Left lung (tissue), 10 donors: ENCODE results near the gene PDCL2. TPM values are rescaled to one million over a fixed set of nuclear protein-coding genes. Genes with fewer than 3 reads are reported as not detected.

ENCODE experiments used
- ATAC-seq: fragments of 200-7000 bp; cut with Tn5 transposase; one replicate; pipeline ENCODE4 v1.9.1; 2020; ENCODE audit warnings: moderate library complexity
- DNase-seq, 4 donors: peaks; one replicate each; pipeline ENCODE4 v3.0.0-alpha.2; 2013 to 2020
- H3K27ac ChIP-seq, 2 donors: fragments of 200-600 bp; sonication (generic) in 1 of 2; one replicate each; pipeline versions ENCODE4 v1.5.0 to v1.8.0; 2020 to 2021
- H3K27me3 ChIP-seq, 2 donors: fragments of 200-600 bp; sonication (generic) in 1 of 2; one replicate each; pipeline versions ENCODE4 v1.5.0 to v1.8.0; 2020 to 2021
- H3K36me3 ChIP-seq, 2 donors: fragments of 200-600 bp; sonication (generic) in 1 of 2; one replicate each; pipeline versions ENCODE4 v1.5.0 to v1.8.0; 2020 to 2021
- H3K4me1 ChIP-seq, 2 donors: fragments of 200-600 bp; one replicate each; pipeline ENCODE4 v1.8.0; 2021
- H3K4me3 ChIP-seq, 2 donors: fragments of 200-600 bp; sonication (generic) in 1 of 2; one replicate each; pipeline versions ENCODE4 v1.5.0 to v1.8.0; 2020 to 2021; ENCODE audit warnings: mild to moderate bottlenecking in 1 of 2
- H3K9me3 ChIP-seq, 2 donors: fragments of 200-600 bp; sonication (generic) in 1 of 2; one replicate each; pipeline versions ENCODE4 v1.5.0 to v1.8.0; 2020 to 2021
- intact Hi-C, 2 donors: fragments of 100-400 bp; cut with DNase I; formaldehyde crosslinking; loops; one replicate each; pipeline versions ENCODE4 v1.11.2 to v1.14.2; 2022
- polyA plus RNA-seq, 6 donors: library from polyadenylated mRNA; unstranded; fragments of 120-200 nt; gene quantifications; one replicate each; pipeline ENCODE4 v1.2.1, GENCODE V29; 2013; ENCODE audit not compliant: insufficient read length in 6 of 6
- total RNA-seq, 2 donors: library from RNA; stranded (reverse); fragmentation: NEBNext Ultra II Directional; extraction: Animal tissue kit (Norgen Biotek cat#: 25700); gene quantifications; one replicate each; pipeline ENCODE4 v1.2.1, GENCODE V29; 2021
- TF ChIP-seq, protein P1 (sequence below), 2 donors: fragments of 200-600 bp; sonication (generic) in 1 of 2; IDR thresholded peaks; one replicate each; pipeline versions ENCODE4 v1.5.0 to v1.8.0; 2021; ENCODE audit warnings: antibody characterized with exemption in 2 of 2
- donor health status: DM: no; HTN: yes; CAD: no.
- donor health status: DM: no; HTN: no; CAD: no.

PDCL2 gene
- total and polyA plus RNA-seq, 8 donors = 0.53 TPM; not detected in 7

DNA sequence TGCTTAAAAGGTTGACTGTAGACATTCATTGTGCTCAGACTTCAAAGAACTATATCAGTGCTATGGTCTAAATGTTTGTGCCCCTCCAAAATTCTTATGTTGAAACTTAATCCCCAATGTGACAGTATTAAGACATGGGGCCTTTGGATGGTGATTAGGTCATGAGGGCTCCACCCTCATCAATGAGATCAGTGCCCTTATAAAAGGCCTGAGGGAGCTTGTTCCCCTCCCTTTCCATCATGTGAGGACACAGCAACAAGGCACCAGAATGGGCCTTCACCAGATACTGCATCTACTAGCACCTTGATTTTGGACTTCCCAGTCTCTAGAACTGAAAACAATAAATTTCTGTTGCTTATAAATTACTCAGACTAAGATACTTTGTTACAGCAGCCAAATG is 73.6 kb downstream of the PDCL2 start:
- no peak for ATAC-seq
- TF ChIP-seq, protein P1, sequence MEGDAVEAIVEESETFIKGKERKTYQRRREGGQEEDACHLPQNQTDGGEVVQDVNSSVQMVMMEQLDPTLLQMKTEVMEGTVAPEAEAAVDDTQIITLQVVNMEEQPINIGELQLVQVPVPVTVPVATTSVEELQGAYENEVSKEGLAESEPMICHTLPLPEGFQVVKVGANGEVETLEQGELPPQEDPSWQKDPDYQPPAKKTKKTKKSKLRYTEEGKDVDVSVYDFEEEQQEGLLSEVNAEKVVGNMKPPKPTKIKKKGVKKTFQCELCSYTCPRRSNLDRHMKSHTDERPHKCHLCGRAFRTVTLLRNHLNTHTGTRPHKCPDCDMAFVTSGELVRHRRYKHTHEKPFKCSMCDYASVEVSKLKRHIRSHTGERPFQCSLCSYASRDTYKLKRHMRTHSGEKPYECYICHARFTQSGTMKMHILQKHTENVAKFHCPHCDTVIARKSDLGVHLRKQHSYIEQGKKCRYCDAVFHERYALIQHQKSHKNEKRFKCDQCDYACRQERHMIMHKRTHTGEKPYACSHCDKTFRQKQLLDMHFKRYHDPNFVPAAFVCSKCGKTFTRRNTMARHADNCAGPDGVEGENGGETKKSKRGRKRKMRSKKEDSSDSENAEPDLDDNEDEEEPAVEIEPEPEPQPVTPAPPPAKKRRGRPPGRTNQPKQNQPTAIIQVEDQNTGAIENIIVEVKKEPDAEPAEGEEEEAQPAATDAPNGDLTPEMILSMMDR (IDR thresholded peaks at IDR 0.05) = no peak
- H3K4me3 ChIP-seq = no peak overlapping the region
- no peaks in the 10 kb centered on the region for H3K36me3 ChIP-seq
- H3K27ac ChIP-seq = no peak overlapping the region
- no peaks in the 10 kb centered on the region for H3K4me1 ChIP-seq
- intact Hi-C loops = no loop called here
- H3K27me3 ChIP-seq = no peaks in the 10 kb centered on the region
- no peak for DNase-seq
- no peaks in the 10 kb centered on the region for H3K9me3 ChIP-seq

DNA sequence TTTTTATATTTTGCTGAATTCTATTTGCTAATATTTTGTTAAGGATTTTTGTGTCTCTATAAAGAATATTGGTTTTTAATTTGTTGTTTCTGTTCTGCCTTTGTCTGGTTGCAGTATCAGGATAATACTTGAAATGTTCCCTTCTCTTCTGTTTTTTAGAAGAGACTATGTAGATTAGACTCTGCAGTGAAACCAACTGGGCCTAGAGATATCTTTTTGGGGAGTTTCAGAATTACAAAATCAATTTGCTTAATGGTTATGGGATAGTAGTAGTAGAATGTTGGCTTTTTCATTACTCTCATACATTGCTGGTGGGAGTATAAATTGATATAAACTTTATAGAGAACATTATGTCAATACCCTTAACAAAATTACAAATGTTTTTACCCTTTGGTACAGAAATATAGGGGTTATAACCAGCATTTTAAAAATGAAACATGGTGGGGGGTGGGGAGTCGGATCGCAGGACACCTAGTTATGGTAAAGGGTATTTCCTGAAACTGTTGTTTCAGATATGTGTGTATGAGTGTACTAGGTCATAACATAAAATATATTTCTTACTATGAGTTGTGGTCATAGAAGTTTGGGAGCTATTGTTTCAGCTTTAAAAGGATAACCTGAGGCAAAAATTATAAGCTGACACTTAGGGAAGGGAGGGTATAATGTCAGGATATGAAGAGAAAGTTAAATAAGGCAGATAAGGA is 74.4 kb downstream of the PDCL2 start:
- Histone ChIP-seq H3K4me3 (no peak overlapping the region), H3K27ac (no peak overlapping the region), H3K27me3 (no peaks in the 10 kb centered on the region), H3K4me1 (no peaks in the 10 kb centered on the region), H3K9me3 (no peaks in the 10 kb centered on the region), H3K36me3 (no peaks in the 10 kb centered on the region)
- TF ChIP-seq, protein P1 (IDR thresholded peaks at IDR 0.05) = no peak
- intact Hi-C loops = no loop called here
- no peak for DNase-seq
- no peak for ATAC-seq

DNA sequence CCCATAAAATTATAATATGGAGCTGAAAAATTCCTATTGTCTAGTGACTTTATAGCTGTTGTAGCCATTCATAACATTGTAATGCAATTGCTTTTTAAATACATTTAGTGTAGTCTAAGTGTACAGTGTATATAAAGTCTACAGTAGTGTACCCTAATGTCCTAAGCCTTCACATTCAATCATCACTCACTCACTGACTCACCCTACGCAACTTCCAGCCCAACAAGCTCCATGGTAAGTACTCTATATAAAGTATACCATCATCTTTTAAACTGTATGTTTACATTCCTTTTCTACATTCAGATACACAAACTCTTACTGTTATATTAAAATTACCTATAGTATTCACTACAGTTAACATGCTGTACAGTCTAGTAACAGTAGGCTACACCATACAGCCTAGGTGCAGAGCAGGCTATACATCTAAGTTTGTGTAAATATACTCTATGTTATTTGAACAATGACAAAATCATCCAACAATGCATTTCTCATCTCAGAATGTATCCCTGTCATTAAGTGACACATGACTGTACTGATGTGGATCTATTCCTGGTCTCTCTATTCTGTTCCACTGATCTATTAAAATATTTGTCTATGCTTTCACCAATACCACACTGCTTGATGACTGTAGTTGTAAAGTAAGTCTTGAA is 79.0 kb downstream of the PDCL2 start:
- Histone ChIP-seq H3K36me3 (no peaks in the 10 kb centered on the region), H3K9me3 (no peaks in the 10 kb centered on the region), H3K4me3 (no peak overlapping the region), H3K27ac (no peak overlapping the region), H3K4me1 (no peaks in the 10 kb centered on the region), H3K27me3 (no peaks in the 10 kb centered on the region)
- TF ChIP-seq, protein P1 (IDR thresholded peaks at IDR 0.05) = no peak
- intact Hi-C loops = no loop called here
- DNase-seq (no peak), ATAC-seq (no peak)

DNA sequence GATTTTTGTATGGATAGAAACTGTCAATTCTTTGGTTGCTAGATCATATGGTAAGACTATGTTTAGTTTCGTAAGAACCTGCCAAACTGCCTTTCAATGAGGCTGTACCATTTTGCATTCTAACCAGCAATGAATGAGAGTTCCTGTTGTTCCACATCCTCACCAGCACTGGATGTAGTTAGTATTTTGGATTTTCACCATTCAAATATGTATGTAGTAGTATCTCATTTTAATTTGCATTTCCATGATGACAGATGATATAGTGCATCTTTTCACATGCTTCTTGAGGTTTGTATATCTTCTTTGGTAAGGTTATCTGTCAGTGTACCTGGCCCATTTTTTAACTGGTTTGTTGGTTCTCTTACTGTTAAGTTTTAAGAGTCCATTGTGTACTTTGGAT is 80.0 kb downstream of the PDCL2 start:
- Histone ChIP-seq H3K27ac (no peak overlapping the region), H3K27me3 (no peaks in the 10 kb centered on the region), H3K9me3 (no peaks in the 10 kb centered on the region), H3K36me3 (peaks cover 0 to 6% of the 10 kb centered on the region in 2 donors), H3K4me3 (no peak overlapping the region), H3K4me1 (no peaks in the 10 kb centered on the region)
- intact Hi-C loops = no loop called here
- DNase-seq (no peak), ATAC-seq (no peak)
- TF ChIP-seq, protein P1 (IDR thresholded peaks at IDR 0.05) = no peak

DNA sequence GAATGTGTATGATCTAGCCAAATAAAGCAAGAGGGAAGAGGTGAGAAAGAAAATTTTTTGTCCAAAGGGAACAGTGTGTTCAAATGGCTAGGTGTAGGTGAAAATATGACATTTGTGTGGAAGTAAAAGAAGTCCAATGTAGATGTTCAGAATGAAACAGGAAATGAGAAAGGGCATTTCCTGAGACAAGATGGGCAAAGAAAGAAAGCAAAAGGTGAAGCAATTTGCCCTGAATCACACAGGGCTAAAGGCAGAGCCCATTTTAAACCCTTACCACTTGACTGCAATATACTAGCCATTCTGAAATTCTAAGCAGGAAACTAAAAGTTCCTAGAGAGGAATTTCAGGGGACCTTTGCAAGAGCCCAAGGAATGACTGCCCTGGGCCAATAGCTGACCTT is 81.4 kb downstream of the PDCL2 start:
- no peak overlapping the region for H3K27ac ChIP-seq
- H3K4me1 ChIP-seq = no peaks in the 10 kb centered on the region
- DNase-seq = no peak
- no peak overlapping the region for H3K4me3 ChIP-seq
- ATAC-seq = no peak
- intact Hi-C loops = no loop called here
- no peaks in the 10 kb centered on the region for H3K27me3 ChIP-seq
- TF ChIP-seq, protein P1 (IDR thresholded peaks at IDR 0.05) = no peak
- H3K36me3 ChIP-seq = peaks cover 0 to 12% of the 10 kb centered on the region in 2 donors
- H3K9me3 ChIP-seq = no peaks in the 10 kb centered on the region
